DND-41 (cell line): ENCODE measurements around the gene SIRT4.

Experiments used
- ATAC-seq: fragments of 200-7000 bp; cut with Tn5 transposase; 3 replicates; pipeline ENCODE4 v1.9.1; 2021; ENCODE audit warnings: low read depth; ENCODE audit not compliant: insufficient read depth
- DNase-seq: peaks from one replicate; pipeline ENCODE4 v3.0.0-alpha.2; 2020
- H2AFZ ChIP-seq: 2 replicates; pipeline ENCODE4 v1.6.0; 2012; ENCODE audit warnings: low read depth, low read length
- H3K27ac ChIP-seq: 2 replicates; pipeline ENCODE4 v1.5.1; 2012; ENCODE audit warnings: low read length, inconsistent platforms
- H3K27me3 ChIP-seq: fragments of 200-600 bp; sonication (generic); 2 replicates; pipeline ENCODE4 v1.6.0; 2012; ENCODE audit warnings: low read length, mild to moderate bottlenecking, inconsistent platforms; ENCODE audit not compliant: insufficient read depth, poor library complexity
- H3K36me3 ChIP-seq: 2 replicates; pipeline ENCODE4 v1.5.1; 2012; ENCODE audit warnings: low read length, inconsistent platforms; ENCODE audit not compliant: insufficient read depth
- H3K4me1 ChIP-seq: 2 replicates; pipeline ENCODE4 v1.5.1; 2012; ENCODE audit warnings: mild to moderate bottlenecking, low read length; ENCODE audit not compliant: insufficient read depth
- H3K4me2 ChIP-seq: 2 replicates; pipeline ENCODE4 v1.6.0; 2012; ENCODE audit warnings: mild to moderate bottlenecking, moderate library complexity, low read length, inconsistent platforms; ENCODE audit not compliant: insufficient read depth
- H3K4me3 ChIP-seq, 2 experiments: fragments of 200-600 bp in 1 of 2; shearing (Covaris generic) in 1 of 2; 2 replicates each; pipeline ENCODE4 v1.5.1; 2012 to 2016; ENCODE audit warnings: inconsistent platforms in 2 of 2, low read length in 2 of 2, mild to moderate bottlenecking in 2 of 2, low read depth in 1 of 2, moderate library complexity in 1 of 2
- H3K79me2 ChIP-seq: 2 replicates; pipeline ENCODE4 v1.6.0; 2012; ENCODE audit warnings: low read length, inconsistent platforms; ENCODE audit not compliant: insufficient read depth
- H3K9ac ChIP-seq: 2 replicates; pipeline ENCODE4 v1.6.0; 2012; ENCODE audit warnings: low read depth, mild to moderate bottlenecking, inconsistent platforms, low read length, moderate library complexity
- H3K9me3 ChIP-seq: 2 replicates; pipeline ENCODE4 v1.5.1; 2012; ENCODE audit warnings: low read length, moderate library complexity, mild to moderate bottlenecking, inconsistent platforms; ENCODE audit not compliant: insufficient read depth, severe bottlenecking
- H4K20me1 ChIP-seq: 2 replicates; pipeline ENCODE4 v1.6.0; 2012; ENCODE audit warnings: low read length; ENCODE audit not compliant: insufficient read depth
- CTCF ChIP-seq: IDR thresholded peaks from 2 replicates; pipeline ENCODE4 v1.5.1; 2012; ENCODE audit warnings: borderline replicate concordance, low read length, moderate library complexity, mild to moderate bottlenecking; ENCODE audit not compliant: poor library complexity, severe bottlenecking; ENCODE audit errors: extremely low read depth
- EZH2 ChIP-seq: IDR thresholded peaks from 3 replicates; pipeline ENCODE4 v1.6.1; 2012; ENCODE audit warnings: borderline replicate concordance, low read depth, mild to moderate bottlenecking, moderate library complexity, low read length, inconsistent platforms; ENCODE audit not compliant: severe bottlenecking

The SIRT4 gene

GRCh38 chr12:120350576-120351350 is 48.6 kb downstream of the SIRT4 start:
- H3K4me2 ChIP-seq = no peak overlapping the region

GRCh38 chr12:120352117-120352516 is 50.0 kb downstream of the SIRT4 start:
- Histone ChIP-seq H3K27ac (no peak overlapping the region), H3K9me3 (no peaks in the 10 kb centered on the region), H3K4me2 (no peak overlapping the region), H3K9ac (no peak overlapping the region), H3K4me1 (peaks cover 2% of the 10 kb centered on the region; the same call in 1 of the 2 replicates), H3K79me2 (no peaks in the 10 kb centered on the region), H2AFZ (no peak overlapping the region), H3K27me3 (no peaks in the 10 kb centered on the region), H3K4me3 (no peak overlapping the region), H4K20me1 (no peaks in the 10 kb centered on the region), H3K36me3 (no peaks in the 10 kb centered on the region)
- no peak for TF ChIP-seq CTCF
- TF ChIP-seq EZH2 = no peak
- no peak for ATAC-seq
- no peak for DNase-seq

More at GRCh38 chr12:120350576-120351350, 48.6 kb downstream of the SIRT4 start:
- no peak overlapping the region for H3K9ac ChIP-seq
- no peak overlapping the region for H3K27ac ChIP-seq
- ATAC-seq (no peak), DNase-seq (no peak)
- H3K4me3 ChIP-seq = no peak overlapping the region
- no peaks in the 10 kb centered on the region for H3K27me3 ChIP-seq
- no peaks in the 10 kb centered on the region for H3K4me1 ChIP-seq
- TF ChIP-seq EZH2 (no peak), CTCF (no peak)
- H3K9me3 ChIP-seq = no peaks in the 10 kb centered on the region
- H3K36me3 ChIP-seq = no peaks in the 10 kb centered on the region
- no peaks in the 10 kb centered on the region for H4K20me1 ChIP-seq
- H2AFZ ChIP-seq = no peak overlapping the region
- no peaks in the 10 kb centered on the region for H3K79me2 ChIP-seq

GRCh38 chr12:120353136-120353535 is 51.0 kb downstream of the SIRT4 start:
- Histone ChIP-seq H4K20me1 (no peaks in the 10 kb centered on the region), H3K9ac (no peak overlapping the region), H3K36me3 (no peaks in the 10 kb centered on the region), H3K4me2 (no peak overlapping the region), H3K27me3 (no peaks in the 10 kb centered on the region), H3K79me2 (no peaks in the 10 kb centered on the region), H3K4me3 (no peak overlapping the region), H3K4me1 (peaks cover 2% of the 10 kb centered on the region; the same call in 1 of the 2 replicates), H2AFZ (no peak overlapping the region), H3K27ac (no peak overlapping the region), H3K9me3 (no peaks in the 10 kb centered on the region)
- ATAC-seq (no peak), DNase-seq (no peak)
- TF ChIP-seq EZH2 (no peak), CTCF (no peak)
